Esophagus squamous epithelium (tissue), 5 donors: ENCODE results near the gene OR2V1. TPM values are rescaled to one million over a fixed set of nuclear protein-coding genes. Genes with fewer than 3 reads are reported as not detected.

Experiments used
- DNase-seq: peaks from one replicate; lab custom pipeline; 2025; lab: John Stamatoyannopoulos, UW
- H3K27ac ChIP-seq, 4 donors: fragments of 200-600 bp; sonication (generic); one replicate each; pipeline ENCODE4 v1.5.1; 2016 to 2019; ENCODE audit warnings: mild to moderate bottlenecking in 1 of 4
- H3K27me3 ChIP-seq, 4 donors: fragments of 200-600 bp; sonication (generic); 1 replicate in 3 of 4; 2 replicates in 1 of 4; pipeline versions ENCODE4 v1.5.1 to v1.6.0; 2017 to 2021; ENCODE audit warnings: antibody characterized with exemption in 1 of 4
- H3K36me3 ChIP-seq, 3 donors: fragments of 200-600 bp; sonication (generic); one replicate each; pipeline ENCODE4 v1.5.1; 2016 to 2019
- H3K4me1 ChIP-seq, 3 donors: fragments of 200-600 bp; sonication (generic); one replicate each; pipeline ENCODE4 v1.5.1; 2017 to 2019
- H3K4me3 ChIP-seq, 4 donors: fragments of 200-600 bp; sonication (generic); 1 replicate in 3 of 4; 2 replicates in 1 of 4; pipeline ENCODE4 v1.5.1; 2016 to 2019; ENCODE audit warnings: mild to moderate bottlenecking in 2 of 4, moderate library complexity in 1 of 4
- H3K9me3 ChIP-seq, 3 donors: fragments of 200-600 bp; sonication (generic); one replicate each; pipeline ENCODE4 v1.5.1; 2016 to 2019
- POLR2A ChIP-seq, 4 donors: fragments of 450-650 bp; IDR thresholded peaks; one replicate each; pipeline ENCODE4 v1.6.1; 2017; ENCODE audit warnings: antibody characterized with exemption in 4 of 4, mild to moderate bottlenecking in 4 of 4, moderate library complexity in 3 of 4
- WGBS, 2 donors: methylation state at CpG; one replicate each; pipeline ENCODE4 v1.1.5; 2018; 5-methylcytosine and 5-hydroxymethylcytosine counted together
- intact Hi-C: fragments of 100-400 bp; cut with DNase I; formaldehyde crosslinking; loops from one replicate; pipeline ENCODE4 v1.15.0; 2022
- total RNA-seq, 4 donors: library from RNA; depleted of rRNA; stranded (reverse); fragments of >200 nt; gene quantifications; one replicate each; pipeline ENCODE4 v1.1.0, GENCODE V29; 2016
- TF ChIP-seq, protein P1 (sequence below), 6 experiments: fragments of 450-650 bp in 4 of 6; fragments of 200-600 bp in 2 of 6; sonication (generic) in 2 of 6; IDR thresholded peaks; one replicate each; pipeline ENCODE4 v1.5.1; 2016 to 2019; ENCODE audit warnings: antibody characterized with exemption in 6 of 6, mild to moderate bottlenecking in 4 of 6, moderate library complexity in 4 of 6
- donor health status: DM: yes; HTN: yes; CAD: no.

Gene OR2V1
- total RNA-seq, 4 donors from 2014 or later, result not detected

DNA sequence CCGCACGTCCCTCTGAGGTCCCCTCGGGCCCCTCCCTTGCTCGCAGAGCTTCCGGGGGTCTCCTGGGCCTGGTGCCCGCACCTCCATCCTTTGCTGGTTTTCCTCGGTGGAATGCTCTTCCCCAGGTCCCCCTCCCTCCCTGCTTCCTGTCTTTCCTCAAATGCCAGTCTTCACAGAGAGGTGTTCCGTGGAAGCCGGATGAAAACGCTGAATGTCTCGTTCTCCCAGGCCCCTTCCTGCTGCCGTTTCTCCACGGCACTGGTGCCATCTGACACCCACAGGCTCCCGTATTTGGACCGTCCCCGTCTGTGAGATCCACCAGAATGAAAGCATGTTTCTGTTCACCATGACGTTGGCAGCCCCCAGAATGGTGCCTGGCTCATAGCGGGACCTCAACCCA lies 4.1 kb downstream of the OR2V1 start:
- H3K4me1 ChIP-seq, result peaks cover 0 to 6% (median 0%) of the 10 kb centered on the region in 3 donors
- no peak for DNase-seq
- no peak overlapping the region for H3K27ac ChIP-seq
- H3K27me3 ChIP-seq, result peaks cover 0 to 87% (median 0%) of the 10 kb centered on the region in 4 donors
- 60 to 79% methylated on average over 14 to 16 of the region's 18 CpGs for WGBS, 2 donors
- no peaks in the 10 kb centered on the region for H3K36me3 ChIP-seq
- no peak for TF ChIP-seq POLR2A (IDR thresholded peaks at IDR 0.05)
- TF ChIP-seq, protein P1, sequence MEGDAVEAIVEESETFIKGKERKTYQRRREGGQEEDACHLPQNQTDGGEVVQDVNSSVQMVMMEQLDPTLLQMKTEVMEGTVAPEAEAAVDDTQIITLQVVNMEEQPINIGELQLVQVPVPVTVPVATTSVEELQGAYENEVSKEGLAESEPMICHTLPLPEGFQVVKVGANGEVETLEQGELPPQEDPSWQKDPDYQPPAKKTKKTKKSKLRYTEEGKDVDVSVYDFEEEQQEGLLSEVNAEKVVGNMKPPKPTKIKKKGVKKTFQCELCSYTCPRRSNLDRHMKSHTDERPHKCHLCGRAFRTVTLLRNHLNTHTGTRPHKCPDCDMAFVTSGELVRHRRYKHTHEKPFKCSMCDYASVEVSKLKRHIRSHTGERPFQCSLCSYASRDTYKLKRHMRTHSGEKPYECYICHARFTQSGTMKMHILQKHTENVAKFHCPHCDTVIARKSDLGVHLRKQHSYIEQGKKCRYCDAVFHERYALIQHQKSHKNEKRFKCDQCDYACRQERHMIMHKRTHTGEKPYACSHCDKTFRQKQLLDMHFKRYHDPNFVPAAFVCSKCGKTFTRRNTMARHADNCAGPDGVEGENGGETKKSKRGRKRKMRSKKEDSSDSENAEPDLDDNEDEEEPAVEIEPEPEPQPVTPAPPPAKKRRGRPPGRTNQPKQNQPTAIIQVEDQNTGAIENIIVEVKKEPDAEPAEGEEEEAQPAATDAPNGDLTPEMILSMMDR (IDR thresholded peaks at IDR 0.05), result no peak
- no peak overlapping the region for H3K4me3 ChIP-seq
- intact Hi-C loops, result no loop called here
- H3K9me3 ChIP-seq, result no peaks in the 10 kb centered on the region

DNA sequence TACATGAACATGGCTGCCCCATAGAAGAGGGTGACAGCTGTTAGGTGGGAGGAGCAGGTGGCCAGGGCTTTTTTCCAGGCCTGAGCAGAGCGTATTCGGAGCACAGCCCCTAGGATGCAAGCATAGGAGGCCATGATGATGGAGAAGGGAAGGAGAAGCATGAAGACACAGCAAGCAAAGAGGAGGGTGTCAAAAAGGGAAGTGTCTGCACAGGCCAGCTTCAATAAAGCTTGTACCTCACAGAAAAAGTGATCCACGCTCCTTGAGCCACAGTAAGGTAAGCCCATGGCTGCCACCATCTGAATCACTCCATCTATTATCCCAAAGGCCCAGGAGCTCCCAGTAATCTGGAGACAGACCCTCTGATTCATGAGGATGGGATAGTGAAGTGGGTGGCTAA lies 6.4 kb downstream of the OR2V1 start:
- DNase-seq, result no peak
- 66 to 79% methylated on average over 3 of the region's 3 CpGs for WGBS, 2 donors
- Histone ChIP-seq H3K9me3 (no peaks in the 10 kb centered on the region), H3K4me3 (no peak overlapping the region), H3K36me3 (no peaks in the 10 kb centered on the region), H3K4me1 (peaks cover 0 to 7% (median 0%) of the 10 kb centered on the region in 3 donors), H3K27ac (no peak overlapping the region), H3K27me3 (peaks cover 0 to 85% (median 0%) of the 10 kb centered on the region in 4 donors)
- TF ChIP-seq, protein P1 (IDR thresholded peaks at IDR 0.05), result no peak
- TF ChIP-seq POLR2A (IDR thresholded peaks at IDR 0.05), result no peak
- intact Hi-C loops, result no loop called here

- TF ChIP-seq, protein P1 (IDR thresholded peaks at IDR 0.05), result peak in 1 of 6 experiments; percentile 16
- TF ChIP-seq POLR2A (IDR thresholded peaks at IDR 0.05), result no peak
- H3K27ac ChIP-seq, result no peak overlapping the region
- 52 to 53% methylated on average over 15 of the region's 28 CpGs for WGBS, 2 donors
- no peak for DNase-seq
- H3K9me3 ChIP-seq, result no peaks in the 10 kb centered on the region
- H3K27me3 ChIP-seq, result peaks cover 0 to 85% (median 0%) of the 10 kb centered on the region in 4 donors
- intact Hi-C loops, result no loop called here
- peaks cover 0 to 7% (median 0%) of the 10 kb centered on the region in 3 donors for H3K4me1 ChIP-seq
- H3K36me3 ChIP-seq, result no peaks in the 10 kb centered on the region
- H3K4me3 ChIP-seq, result no peak overlapping the region
Measured at GRCh38 chr5:181121675-181122561, 9.1 kb downstream of the OR2V1 start.

DNA sequence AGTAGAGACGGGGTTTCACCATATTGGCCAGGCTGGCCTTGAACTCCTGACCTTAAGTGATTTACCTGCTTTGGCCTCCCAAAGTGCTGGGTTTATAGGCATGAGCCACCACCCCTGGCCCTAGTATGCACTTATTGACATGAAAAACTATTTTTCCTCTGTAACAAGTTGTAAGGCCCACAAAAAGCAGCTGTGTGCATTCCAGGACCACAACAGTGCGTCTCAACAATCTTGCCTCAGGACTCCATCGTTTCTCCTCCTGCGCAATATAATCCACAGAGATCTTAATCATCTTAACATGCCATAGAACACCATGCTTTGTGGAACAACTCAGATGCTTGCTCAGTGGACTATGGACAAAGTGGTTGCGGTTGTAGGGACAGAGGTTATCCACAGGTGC lies 10.2 kb downstream of the OR2V1 start:
- Histone ChIP-seq H3K36me3 (no peaks in the 10 kb centered on the region), H3K27ac (no peak overlapping the region), H3K4me1 (peaks cover 0 to 7% (median 0%) of the 10 kb centered on the region in 3 donors), H3K4me3 (no peak overlapping the region), H3K9me3 (no peaks in the 10 kb centered on the region), H3K27me3 (peaks cover 0 to 91% (median 0%) of the 10 kb centered on the region in 4 donors)
- 74 to 80% methylated on average over 5 of the region's 5 CpGs for WGBS, 2 donors
- intact Hi-C loops, result no loop called here
- TF ChIP-seq, protein P1 (IDR thresholded peaks at IDR 0.05), result no peak
- TF ChIP-seq POLR2A (IDR thresholded peaks at IDR 0.05), result no peak
- DNase-seq, result no peak

DNA sequence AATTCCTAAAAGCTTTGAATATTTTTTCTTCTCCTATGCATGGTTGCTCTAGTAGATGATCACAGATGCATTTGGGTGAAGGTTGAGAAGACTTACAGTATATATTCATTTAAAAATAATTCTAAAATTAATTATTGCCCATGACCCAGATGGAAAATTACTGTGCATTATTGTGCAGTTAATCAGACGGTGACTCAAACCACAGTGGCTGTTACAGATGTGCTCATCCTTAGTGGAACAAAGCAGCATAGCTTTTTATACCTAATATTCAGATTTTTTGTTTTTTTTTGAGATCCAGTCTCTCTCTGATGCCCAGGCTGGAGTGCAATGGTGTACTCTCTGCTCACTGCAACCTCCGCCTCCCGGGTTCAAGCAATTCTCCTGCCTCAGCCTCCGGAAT lies 10.7 kb downstream of the OR2V1 start:
- no peak overlapping the region for H3K4me3 ChIP-seq
- no peaks in the 10 kb centered on the region for H3K36me3 ChIP-seq
- WGBS, 2 donors, result 81 to 86% methylated on average over 4 of the region's 4 CpGs
- TF ChIP-seq, protein P1 (IDR thresholded peaks at IDR 0.05), result no peak
- no peak for TF ChIP-seq POLR2A (IDR thresholded peaks at IDR 0.05)
- no peak for DNase-seq
- peaks cover 0 to 7% (median 3%) of the 10 kb centered on the region in 3 donors for H3K4me1 ChIP-seq
- H3K27ac ChIP-seq, result no peak overlapping the region
- intact Hi-C loops, result no loop called here
- H3K9me3 ChIP-seq, result no peaks in the 10 kb centered on the region
- H3K27me3 ChIP-seq, result peaks cover 0 to 91% (median 4%) of the 10 kb centered on the region in 4 donors
